ENCODE data around the gene CHP2.
"Not testable (repeated sequence)": the region's sequence is repeated elsewhere in the genome, so short reads cannot be mapped to it uniquely, and the experiment has no call there.

Gene CHP2

GRCh38 chr16:23745263-23745662 lies 9.6 kb upstream of the CHP2 start:
- no peak for DNase-seq (ENCODE audit: low spot score)

DNA sequence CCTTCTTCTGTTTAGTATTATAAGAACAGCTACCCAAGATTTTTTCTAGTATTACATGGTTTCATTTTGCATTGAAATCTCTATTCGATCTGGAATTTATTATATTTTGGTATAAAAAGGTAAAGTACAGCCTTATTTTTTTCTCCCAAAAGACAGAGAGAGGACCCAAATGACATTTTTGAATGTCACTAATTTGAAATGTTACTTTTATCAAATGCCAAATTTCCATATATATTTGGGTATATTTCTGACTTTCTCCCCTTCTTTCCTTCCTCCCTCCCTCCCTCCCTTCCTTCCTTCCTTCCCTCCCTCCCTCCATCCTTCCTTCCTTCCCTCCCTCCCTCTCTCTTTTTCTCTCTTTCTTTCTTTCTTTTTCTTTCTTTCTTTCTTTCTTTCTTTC lies 6.2 kb upstream of the CHP2 start:
- no peak for DNase-seq (ENCODE audit: low spot score)

- not testable (repeated sequence) for DNase-seq (ENCODE audit: low spot score)
Measured at GRCh38 chr16:23751053-23751452, 3.8 kb upstream of the CHP2 start.

- no peak for DNase-seq (ENCODE audit: low spot score)
Measured at GRCh38 chr16:23753908-23754593, 775 bp upstream of the CHP2 start.

DNA sequence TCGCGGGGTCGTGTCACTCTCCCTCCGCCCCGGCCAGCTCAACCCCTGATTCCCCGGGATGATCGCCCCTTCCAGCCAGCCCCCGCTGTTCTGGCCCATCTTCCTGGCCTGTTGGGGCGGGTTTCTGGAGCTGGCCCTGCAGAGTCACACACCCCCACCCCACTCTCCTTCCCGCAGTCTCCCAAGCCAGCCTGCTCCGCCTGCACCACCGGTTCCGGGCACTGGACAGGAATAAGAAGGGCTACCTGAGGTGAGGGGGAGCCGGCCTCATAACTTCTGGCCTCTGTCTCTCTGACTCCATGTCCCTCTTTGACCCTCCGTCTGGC lies 621 bp downstream of the CHP2 start:
- DNase-seq (ENCODE audit: low spot score): no peak

DNA sequence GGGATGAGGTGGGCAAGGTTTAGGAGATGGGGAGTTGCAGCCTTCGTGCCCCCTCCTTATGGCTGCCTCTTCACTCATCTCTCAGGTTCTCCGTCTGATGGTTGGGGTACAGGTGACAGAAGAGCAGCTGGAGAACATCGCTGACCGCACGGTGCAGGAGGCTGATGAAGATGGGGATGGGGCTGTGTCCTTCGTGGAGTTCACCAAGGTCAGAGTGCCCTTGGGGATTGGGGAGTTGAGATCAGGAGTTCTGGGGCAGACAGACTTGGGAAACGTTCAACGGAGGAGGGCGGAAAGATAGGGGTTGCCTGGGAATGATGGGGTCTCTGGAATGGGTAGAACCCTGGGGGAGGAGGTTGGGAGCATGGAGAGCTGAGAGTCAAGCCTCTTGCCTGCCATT lies 2.3 kb downstream of the CHP2 start:
- DNase-seq (ENCODE audit: low spot score): no peak

- DNase-seq (ENCODE audit: low spot score): no peak
Measured at GRCh38 chr16:23757937-23758619, 3.3 kb downstream of the CHP2 start.

DNA sequence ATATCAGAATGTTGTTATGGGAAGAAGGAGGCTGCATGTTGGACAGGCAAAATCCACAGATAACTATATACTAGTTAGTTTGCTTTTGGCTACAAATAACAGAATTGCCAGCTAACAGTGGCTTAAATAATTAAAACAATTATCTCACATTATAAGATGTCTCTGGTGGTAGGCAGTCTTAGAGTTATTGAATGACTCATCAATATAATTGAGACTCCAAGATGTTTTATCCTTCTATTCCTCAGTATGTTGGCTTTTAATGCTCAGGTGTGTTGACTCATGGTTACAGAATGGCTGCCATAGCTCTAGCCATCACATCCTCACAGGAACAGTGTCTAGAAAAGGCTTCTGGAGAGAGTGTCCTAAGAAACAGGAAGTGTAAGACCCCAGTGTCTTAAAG lies 11.1 kb downstream of the CHP2 start:
- no peak for DNase-seq (ENCODE audit: low spot score)

- DNase-seq (ENCODE audit: low spot score): no peak
Measured at GRCh38 chr16:23768581-23768980, 13.8 kb downstream of the CHP2 start.

- no peak for DNase-seq (ENCODE audit: low spot score)
Measured at GRCh38 chr16:23771027-23771426, 16.2 kb downstream of the CHP2 start.

- DNase-seq (ENCODE audit: low spot score): no peak
Measured at GRCh38 chr16:23771642-23772041, 16.8 kb downstream of the CHP2 start.

GRCh38 chr16:23773339-23773738 lies 18.5 kb downstream of the CHP2 start:
- DNase-seq (ENCODE audit: low spot score): no peak

DNA sequence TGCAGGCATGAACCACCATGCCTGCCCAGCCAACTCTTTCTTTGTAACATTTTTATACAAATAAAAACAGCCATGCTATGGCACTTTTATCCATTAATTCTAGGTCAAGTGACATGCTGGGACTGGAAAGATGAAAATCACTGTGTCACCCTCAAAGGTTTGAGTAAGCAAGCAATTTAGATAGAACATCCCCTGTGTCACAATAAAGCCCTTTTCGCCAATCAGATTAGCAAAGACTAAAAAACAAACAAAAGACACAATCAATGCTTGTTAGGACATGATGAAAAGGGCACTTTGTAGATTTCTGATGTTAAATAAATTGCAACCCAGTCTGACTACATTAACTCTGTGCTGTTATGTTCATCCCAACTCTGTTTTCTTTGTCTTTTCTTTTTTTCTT lies 26.4 kb downstream of the CHP2 start:
- no peak for DNase-seq (ENCODE audit: low spot score)

DNA sequence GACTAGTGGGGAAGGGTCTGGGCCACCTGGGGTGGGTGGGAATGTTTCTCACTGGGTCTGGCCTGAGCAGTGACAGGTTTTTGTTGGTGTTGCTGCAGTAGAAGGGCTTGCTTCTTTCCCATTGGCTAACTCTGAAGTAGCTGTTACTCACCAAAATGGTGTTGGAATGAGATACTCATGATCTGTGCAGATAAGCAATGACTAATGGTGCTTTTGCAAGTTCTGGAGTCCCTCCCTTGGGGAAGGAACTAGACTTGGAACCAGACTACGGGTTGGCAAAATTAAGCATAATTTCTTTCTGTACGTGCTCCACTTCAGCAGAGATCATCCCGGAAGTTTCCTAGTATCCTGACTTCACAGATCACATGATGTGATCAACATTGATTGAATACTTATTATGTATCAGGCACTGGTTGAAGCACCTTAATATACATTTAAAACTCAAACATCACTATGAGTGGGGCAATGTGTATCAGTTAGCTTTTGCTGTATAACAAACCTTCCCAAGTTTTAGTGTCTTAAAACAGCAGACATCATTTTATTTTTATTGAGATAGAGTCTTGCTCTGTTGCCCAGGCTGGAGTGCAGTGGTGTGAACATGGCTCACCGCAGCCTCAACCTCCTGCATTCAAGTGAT lies 30.1 kb downstream of the CHP2 start:
- DNase-seq (ENCODE audit: low spot score): peak; percentile 17

DNA sequence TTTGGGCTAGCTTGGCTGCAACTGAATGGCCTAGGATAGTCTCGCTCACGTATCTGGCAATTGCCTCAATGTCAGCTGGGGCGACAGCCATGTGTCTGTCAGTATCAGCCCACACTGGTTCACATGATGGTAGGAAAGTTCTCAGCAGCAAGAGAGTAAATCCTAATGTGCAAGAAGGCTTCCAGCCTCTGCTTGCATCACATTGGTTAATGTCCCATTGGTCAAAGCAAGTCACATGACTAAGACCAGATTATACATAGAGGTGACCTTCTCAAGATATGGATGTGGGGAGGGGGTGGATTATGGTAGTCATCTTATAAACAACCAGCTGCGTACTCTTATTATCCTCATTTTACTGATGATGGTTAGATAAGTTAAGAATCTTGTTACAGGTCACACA lies 31.0 kb downstream of the CHP2 start:
- no peak for DNase-seq (ENCODE audit: low spot score)

- no peak for DNase-seq (ENCODE audit: low spot score)
Measured at GRCh38 chr16:23786964-23787561, 32.2 kb downstream of the CHP2 start.

DNA sequence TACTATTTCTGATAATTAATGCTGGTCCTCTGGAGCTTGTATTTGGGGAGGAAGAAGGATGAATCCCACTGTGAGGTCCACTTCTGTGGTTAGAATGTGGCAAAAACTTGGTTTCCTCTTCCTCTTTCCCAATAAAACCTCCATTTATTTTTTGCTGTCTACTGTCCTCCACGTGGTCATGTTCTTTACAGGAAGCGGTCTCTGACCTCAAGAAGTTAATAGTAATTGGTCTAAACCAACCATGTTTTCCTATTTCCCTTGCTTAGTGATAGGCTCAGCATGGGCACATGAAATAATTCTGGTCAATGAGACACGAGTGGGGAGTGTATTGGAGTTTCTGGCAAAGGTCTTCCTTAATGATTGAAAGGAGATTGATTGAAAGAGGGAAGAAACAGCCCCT lies 33.9 kb downstream of the CHP2 start:
- no peak for DNase-seq (ENCODE audit: low spot score)

- no peak for DNase-seq (ENCODE audit: low spot score)
Measured at GRCh38 chr16:23795378-23795777, 40.6 kb downstream of the CHP2 start.

DNA sequence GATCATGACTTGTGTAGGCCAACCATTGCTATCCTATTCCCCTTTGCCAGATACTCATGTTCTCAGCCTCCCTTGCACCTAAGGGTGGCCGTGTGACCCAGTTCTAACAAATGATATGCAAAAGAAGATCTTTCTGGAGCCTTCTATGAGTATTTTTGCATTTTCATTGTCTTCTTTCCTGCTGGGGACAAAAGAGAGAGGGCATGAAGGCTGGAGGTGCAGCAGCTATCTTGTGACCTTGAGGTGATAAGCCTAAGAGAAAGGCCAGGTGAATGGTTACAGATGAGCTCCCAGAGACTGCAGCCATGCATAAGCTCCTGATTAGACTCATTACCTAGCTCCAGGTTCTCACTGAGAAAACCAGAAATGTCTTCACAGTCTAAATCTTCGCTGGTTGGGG lies 42.1 kb downstream of the CHP2 start:
- DNase-seq (ENCODE audit: low spot score): no peak

DNA sequence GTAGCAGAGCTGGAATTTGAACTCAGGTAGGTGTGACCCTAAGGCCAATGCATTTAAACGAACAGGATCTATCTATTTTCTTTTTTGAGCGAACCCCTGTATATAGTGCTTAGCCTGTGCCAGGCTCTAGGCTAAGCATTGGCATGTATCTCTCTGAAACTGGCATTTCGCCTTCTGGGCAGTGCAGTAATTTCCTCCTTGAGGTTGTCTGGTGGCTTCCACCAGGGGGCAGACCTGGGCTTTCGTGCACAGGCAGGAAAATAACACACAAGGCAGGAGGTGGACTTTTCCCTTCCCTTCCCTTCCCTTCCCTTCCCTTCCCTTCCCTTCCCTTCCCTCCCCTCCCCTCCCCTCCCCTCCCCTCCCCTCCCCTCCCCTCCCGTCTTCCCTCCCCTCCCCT lies 46.6 kb downstream of the CHP2 start:
- DNase-seq (ENCODE audit: low spot score): peak; percentile 64

DNA sequence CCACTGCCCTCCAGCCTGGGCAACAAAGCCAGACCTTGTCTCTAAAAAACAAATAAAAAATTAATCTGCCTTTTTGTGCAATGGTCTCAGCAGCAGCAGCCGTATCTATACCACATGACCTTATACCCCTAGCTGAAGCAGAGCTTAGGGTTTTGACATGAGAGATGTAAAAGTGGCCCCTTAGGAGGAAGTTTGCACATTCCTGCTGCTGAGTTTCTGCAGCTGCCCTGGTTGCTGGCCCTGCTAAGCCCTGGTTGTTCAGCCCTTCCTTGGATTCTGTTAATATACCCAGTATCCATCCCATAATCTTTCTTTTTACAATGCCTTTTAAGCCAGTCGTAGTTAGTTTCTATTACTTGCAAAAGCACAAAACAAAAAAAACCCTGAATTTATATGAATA lies 48.0 kb downstream of the CHP2 start:
- no peak for DNase-seq (ENCODE audit: low spot score)

DNA sequence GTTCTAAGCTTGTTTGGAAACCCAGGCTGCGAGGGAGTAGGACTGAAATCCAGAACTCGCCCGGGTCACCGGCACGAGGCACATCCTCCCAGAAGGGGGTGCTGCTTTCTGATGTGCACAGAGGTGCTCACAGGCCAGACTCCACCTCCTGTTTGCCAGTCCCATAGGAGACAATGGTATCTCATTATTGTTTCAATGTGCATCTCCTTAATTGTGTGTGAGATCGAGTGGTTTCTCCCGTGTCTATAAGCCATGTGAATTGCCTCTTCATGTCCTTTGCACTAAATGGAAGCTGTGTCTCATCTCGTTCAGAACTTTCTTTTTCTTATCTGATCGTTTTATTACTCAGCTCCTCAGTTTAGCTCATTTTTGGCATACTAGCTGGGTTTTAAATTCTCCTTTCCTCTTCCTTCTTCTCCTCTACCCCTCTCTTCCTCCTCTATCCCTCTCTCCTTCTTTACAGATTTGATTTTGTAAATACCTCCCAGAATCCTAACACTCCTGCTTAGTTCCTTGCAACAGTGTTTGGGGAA lies 48.8 kb downstream of the CHP2 start:
- DNase-seq (ENCODE audit: low spot score): peak; percentile 19

DNA sequence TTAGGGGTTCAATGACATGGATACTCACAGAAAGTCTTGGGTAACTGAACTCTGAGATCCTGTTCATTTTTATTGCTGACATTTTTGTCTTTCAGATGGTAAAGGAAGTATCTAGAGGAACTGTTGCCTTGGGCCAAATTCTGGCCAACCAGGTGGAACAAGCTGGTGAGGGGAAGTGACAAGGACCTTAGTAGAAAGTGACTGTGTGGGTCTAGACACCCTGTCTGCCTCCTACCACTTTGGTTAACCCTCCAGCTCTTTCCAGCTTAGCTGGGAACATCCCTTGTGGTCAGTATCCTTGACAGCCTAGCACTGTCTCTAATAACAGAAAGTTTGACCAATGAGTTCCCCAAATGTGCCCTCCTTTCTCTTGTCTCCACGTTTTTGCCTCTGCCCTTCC lies 52.2 kb downstream of the CHP2 start:
- no peak for DNase-seq (ENCODE audit: low spot score)

Measured in hematopoietic multipotent progenitor cell treated with erythropoietin and hydrocortisone succinate and interleukin-3 and kit ligand, for 15 days (in vitro differentiated cells).